HK-2 (cell line): ENCODE results near the gene C1orf210.

ENCODE experiments used
- DNase-seq: peaks from one replicate; pipeline ENCODE4 v3.0.0-alpha.2; 2018; ENCODE audit not compliant: unreplicated experiment

C1orf210 gene

DNA sequence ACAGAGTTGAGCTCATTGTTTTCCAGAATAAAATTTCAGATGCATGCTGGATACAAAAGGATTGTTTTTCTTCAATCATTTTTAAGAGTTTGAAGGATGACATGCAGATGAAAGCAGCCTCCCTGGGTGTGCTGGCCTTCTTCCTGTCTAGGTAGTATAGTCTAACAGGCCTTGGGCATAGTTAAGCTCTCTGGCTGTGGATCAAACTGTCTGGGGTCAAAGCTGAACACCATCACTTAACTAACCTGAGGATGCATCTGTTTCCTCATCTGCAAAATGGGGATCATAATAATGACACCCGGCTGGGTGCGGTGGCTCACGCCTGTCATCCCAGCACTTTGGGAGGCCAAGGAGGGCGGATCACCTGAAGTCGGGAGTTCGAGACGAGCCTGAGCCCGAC, 9.4 kb upstream of the C1orf210 start:
- DNase-seq: no peak

DNA sequence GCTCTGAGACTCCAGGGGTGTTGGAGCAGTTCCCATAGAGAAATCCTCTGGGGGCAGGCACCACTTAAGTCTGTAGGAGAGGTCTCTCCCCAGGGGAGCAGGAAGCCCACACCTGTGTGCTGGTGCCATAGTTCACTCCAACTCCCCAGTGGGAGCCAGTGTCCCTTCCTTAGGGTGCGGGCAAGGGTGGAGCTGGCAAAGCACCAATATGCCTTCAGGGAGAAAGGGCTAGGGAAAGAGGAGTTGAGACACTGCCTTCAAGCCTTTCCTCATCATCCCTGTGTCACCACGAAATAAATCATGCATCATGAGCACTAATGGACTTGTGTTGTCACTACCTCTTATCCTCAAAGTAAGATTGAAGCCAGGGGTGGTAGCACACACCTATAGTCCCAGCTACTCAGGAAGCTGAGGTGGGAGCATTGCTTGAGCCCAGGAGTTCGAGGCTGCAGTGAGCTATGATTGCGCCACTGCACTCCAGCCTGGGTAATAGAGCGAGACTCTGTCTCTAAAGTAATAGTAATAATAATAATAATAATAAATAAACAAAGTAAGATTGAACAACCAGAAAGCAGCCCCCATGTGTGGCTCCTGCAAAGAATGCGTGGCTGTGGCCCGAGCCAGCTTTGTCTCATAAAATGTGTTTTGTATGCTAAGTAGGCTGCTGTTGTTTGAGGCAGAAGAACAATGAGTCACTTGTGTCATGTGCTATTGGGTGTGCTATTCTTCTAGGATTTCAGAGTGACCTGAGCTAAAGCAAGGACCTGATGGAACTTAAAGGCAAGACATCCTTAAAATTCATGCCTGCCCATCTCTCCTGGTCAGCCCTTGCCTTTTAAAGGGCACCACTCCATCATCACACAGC, 8.7 kb upstream of the C1orf210 start:
- no peak for DNase-seq

DNA sequence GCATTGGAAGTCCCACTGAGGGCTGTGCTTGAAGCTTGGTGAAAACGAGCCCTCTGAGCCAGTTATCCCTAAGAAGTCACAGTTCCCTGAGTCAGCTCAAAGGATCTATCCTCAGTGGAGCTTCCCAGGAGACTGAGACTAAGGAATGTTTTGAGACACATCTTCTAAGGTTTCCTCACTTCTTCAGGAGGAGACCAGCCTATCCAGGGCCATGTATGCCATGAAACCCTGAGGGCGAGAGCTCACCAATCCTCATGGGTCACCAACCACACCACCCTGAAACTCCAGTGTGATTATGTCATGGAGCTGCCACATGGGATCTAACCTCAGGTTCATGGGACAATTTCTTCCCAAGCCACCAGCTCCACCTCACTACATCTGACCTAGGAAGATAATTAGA, 7.8 kb upstream of the C1orf210 start:
- no peak for DNase-seq

DNA sequence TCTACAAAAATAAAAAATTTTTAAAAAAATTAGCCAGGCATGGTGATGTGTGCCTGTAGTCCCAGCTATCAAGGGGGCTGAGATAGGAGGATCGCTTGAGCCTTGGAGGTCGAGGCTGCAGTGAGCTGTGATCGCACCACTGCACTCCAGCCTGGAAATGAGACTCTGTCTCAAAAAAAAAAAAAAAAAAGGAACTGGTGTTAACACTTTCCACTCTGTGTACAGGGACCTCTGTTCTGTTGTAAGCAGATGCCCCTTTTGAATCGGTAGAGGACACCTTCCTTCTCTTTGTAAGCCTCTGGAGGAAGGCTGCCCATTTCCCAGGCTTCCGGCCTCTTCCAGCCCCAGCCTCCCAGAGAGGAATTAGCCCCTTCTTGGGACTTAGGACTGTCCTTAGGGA, 7.3 kb upstream of the C1orf210 start:
- DNase-seq: no peak

GRCh38 chr1:43292216-43292615, 6.8 kb upstream of the C1orf210 start:
- DNase-seq: no peak

DNA sequence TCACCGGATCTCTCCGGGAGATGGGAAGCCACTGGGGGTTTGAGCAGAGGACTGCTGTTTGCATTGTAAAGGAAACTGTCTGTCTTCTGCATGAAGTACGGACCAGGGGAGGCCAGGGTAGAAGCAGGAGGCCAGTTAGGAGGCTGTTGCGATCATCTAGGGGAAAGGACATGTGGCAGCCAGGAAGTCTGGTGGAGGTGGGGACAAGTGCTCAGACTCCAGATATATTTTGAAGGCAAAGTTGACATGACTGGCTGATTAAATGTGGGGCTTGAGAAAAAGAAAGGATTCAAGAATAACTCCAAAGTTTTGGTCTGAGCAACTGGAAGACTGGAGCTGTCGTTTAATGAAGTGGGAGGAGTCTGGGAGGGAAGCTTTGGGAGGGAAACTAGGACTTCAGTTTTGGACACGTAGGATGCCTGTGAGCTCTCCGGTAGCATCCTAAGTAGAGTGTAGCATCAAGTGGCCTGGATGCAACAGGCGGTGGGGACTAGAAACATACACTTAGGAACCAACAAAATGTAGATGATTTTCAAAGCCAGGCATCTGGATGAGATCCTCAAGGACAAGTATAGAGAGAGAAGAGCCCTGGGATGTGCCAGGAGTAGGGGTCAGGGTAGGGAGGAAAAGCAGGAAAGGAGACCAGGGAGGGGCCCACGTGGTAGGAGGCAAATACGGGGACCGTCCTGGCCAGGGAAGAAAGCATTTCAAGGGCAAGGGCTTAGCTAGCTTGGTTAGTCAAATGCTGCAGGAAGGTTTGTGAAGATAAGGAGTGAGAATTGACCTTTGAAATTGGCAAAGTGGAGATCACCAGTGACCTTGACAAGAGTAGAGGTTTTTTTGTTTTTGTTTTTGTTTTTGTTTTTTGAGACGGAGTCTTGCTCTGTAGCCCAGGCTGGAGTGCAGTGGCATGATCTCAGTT, 3.7 kb upstream of the C1orf210 start:
- no peak for DNase-seq

GRCh38 chr1:43288058-43288784, 2.8 kb upstream of the C1orf210 start:
- no peak for DNase-seq

DNA sequence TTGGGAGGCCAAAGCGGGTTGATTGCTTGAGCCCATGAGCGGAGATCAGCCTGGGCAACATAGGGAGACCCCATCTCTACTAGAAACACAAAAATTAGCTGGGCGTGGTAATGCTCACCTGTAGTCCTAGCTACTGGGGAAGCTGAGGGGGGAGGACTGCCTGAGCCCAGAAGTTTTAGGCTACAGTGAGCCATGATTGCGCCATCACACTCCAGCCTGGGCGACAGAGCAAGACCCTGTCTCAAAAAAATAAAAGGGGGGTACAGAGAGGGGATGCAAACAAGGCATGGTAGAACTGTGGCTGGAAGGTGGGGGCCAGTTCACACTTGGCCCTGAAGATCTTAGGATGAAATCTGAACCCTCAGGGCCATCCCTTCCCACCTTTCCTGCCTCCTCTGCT, 1.2 kb upstream of the C1orf210 start:
- DNase-seq: no peak

DNA sequence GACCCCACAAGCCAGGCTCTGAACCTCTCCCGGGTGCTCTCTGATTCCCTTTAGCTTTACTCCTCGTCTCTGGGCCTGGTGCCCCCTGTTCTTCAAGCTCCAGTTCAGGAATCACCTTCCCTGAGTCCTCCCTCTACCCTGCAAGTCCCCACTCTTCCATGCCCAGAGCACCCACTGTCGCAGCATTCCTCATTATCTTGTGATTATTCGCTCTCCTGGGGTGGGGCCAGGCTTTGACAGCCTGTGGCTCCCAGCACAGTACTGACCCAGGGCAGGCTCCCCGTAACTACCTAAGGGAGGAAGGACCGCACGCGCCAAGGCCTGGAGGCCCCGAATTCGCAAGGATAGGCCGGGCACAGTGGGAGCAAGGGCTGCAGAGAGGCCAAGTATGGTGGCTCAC, 734 bp upstream of the C1orf210 start:
- no peak for DNase-seq

DNA sequence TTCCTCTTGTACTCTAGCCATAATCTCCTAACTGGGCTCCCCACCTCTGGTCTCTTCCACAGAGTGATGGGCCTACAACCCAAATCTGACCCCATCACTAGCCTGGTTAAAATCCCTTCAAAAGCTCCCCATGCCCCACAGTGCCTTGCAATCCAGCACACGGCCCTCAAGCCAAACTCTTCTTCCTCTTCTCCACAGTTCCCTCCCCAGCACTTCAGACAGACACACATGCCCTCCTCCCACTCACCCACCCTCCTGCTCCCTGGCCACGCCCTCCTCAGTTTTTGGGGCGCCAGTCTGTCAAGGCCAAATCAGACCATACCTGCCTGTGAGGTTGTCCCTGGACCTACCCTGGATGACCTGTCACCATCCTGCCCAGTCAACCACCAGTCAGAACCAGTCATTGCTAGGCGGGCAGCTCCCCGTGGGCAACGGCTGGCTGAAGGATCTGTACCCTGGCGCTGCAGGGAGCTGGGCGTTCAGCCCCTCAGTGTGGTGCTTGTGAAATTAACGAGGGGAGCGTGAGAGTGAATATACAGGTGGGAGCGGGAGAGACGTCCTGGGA, 753 bp downstream of the C1orf210 start:
- DNase-seq: no peak

DNA sequence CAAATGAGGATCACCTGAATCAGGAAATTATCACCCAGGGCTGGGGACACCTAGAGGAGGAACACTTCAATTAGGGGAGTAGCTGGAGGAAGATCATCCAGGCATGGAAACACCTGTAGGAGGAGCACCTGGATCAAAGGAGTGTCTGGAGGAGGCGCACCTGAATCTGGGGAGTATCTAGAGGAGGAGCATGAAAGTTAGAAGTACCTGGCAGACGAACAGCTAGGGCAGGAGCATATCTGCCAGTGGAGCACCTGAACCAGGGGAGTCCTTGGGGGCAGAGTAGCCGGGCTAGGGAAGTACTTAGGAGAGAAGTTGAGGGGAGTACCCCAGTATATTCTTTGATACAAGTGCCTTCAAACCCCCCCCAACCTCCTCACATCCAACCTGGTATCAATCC, 1.3 kb downstream of the C1orf210 start:
- DNase-seq: no peak

DNA sequence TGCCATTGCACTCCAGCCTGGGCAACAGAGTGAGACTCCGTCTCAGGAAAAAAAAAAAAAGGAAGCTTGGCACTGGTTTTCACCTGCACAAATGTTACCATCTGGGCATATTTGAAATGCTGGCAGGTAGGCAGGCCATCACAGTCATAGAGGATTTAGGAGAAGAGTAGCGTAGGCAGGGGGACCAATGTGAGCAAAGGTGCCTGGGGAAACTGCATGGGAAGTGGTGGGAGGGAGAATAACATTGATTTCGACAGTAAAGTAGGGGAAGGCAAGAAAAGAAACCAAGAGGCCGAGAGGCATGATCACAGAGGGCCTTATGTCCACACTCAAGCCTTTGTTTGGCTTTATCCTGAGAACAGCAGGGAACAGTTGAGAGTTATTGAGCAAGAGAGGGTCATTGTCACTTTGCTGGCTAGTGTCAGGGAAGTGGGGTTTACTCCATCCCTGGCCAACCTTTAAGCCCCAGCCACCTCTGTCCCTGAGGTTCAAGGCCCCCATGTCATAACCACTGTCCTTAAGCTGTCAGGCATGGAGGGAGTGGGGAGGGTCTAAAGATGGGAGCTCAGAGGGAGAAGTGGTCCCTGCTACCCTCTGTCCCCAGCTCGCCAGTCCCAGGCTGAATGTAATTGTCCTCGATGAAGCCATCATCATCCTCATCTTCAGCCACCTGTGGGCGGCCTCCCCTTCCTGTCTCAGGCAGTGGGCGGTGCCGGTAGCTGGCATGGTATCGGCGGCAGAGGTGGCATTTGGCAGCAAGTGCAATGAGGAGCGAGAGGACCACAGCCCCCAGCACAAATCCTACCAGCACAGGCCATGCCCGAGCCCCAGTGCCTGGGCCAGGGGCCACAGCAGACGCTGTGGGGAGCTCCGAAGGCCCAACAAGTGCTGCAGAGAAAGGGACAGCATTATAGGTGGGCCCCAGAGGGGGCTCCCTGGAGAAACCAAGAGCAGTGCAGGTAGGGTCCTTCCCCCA, 2.9 kb downstream of the C1orf210 start:
- DNase-seq: no peak

DNA sequence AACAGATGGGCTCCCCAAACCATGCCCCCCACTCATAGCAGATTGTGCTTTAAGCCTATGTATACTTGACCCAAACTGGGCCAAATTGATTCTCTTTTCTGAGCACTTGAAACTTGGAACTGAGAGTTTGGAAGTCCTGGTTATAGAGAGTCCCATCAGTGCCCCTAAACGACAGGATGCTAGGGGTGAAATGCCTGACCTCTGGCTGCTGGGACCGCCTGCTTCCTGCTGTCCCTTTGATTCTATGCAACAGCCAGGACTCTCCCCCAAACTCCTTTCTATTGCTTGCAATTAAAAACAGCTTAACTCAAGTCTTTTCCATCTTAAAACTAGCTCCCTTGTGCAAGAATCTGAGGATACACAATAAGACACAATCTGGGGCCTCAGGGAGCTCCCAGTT, 4.7 kb downstream of the C1orf210 start:
- DNase-seq: no peak

DNA sequence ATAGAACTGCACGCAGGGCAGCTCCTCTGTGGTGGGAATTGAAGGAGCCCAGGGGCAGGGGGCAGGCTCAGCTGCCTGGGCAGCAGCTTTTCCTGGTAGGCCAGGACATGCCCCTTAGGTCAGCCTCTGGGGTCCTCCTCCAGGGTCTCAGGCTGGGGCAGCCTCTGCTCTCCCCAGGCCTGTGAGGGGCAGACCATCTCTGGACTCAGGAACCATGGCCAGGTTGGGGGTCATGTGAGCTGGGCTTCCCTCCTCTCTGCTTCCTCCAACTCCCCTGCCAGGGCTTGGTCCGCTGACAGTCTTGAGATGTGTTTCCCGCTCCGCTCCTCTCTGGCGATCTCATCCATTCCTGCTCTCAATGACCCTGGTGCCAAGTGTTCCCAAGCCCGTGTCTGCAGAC, 5.7 kb downstream of the C1orf210 start:
- no peak for DNase-seq

DNA sequence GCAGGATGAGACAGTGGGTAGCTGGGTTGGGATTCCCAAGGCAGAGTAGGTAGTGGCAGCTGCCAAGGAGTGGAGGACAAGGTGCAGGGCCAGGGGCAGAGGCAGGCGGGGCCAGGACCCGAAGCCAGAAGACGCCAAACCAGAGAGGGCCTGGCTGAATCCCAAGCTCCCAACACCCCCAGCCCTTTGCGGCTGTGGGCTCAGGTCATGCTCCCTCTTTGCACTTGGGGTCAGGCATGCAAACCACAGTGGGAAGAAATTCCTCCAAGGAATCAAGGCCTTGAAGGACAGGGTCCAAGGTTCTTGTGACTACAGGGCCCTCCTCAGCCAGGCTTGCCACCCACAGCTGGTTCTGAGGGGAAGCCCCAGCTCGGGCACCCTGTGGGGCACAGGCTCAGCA, 6.2 kb downstream of the C1orf210 start:
- DNase-seq: no peak

GRCh38 chr1:43277116-43277876, 8.1 kb downstream of the C1orf210 start:
- DNase-seq: no peak

- DNase-seq: no peak
Measured at GRCh38 chr1:43276673-43277072, 8.7 kb downstream of the C1orf210 start.

DNA sequence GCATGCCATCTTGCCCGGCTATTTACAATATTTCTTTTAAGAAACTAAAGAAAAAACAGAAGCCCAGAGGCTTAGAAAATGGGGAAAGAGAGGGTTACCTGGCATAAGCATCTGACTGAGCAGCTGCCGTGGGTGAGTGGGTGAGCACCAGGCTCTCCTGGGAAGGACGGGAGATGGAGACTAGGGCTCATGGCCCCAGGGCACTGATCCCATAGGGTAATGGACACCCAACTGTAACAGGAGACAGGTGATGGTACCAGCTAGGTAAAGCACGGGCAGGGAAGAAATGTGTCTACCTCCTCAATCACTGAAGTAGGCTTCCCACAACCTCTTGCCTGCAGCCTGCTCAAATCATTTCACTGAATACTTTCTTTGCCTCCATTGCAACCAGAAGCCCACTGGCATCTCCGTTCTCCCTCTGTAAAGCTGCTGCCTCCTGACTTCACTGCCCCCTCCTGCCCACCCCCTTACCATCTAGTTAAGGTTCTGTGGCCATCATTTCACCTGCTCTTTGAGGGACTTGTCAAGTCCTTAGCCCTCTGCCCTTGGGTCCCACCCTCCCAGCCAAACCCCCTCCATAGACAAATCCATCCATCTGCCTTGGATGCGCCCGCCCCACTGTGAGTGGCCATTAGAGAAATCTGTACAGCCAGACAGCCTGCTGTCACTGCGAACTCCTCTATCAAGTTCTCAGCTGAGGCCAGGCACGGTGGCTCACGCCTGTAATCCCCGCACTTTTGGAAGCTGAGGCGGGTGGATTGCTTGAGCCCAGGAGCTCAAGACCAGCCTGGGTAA, 9.4 kb downstream of the C1orf210 start:
- DNase-seq: no peak

- DNase-seq: no peak
Measured at GRCh38 chr1:43274804-43275180, 10.6 kb downstream of the C1orf210 start.
